Measurements from ENCODE around the gene PAPOLB.

Gene PAPOLB

DNA sequence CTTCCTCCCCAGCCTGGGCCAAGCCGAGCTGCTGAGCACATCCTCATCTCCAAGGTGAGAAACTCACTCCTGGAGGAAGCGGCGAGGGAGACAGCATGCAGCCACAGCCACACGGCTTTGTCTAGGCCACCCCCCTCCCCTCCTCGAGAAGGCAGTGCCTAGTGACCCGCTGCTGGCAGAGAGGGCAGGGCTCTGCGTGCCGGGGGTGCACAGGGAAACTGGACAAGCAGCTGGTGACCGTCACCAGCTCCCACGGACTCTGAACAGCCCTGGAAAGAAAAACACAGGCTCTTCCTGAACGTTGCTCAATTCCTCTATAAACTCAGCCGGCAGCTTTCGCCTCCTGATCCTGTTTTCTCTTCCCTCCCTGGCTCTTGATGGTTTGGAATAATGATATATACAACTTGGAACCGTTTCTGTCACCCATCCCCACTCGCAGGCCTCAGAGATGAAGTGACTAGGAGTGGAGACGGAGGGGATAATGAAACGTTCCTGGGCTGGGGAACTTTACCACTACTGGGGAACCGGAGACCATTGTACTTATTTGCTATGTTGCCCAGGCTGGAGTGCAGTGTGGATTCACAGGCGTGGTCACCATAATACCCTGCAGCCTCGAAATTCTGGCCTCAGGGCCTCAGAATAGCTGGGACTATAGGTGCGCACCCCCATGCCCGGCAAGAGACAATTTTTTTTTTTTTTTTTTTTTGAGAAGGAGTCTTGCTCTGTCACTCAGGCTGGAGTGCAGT is 19.3 kb downstream of the PAPOLB start:
- H3K4me3 ChIP-seq (ENCODE audit: low read depth, low read length): no peak overlapping the region

DNA sequence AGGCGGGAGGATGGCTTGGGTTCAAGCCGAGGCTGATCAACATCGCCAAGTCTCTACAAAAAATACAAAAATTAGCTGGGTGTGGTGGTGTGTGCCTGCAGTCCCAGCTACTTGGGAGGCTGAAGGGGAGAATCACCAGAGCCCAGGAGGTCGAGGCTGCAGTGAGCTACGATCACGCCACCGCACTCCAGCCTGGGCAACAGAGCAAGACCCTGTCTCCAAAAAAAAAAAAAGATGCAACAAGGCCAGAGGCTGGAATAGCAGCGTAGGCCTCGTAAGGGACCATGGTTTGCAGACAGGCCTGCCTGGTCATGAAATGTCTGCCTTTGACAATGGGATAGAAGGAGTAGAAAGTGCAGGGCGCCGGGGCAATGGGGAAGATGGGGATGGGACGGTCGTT is 20.0 kb downstream of the PAPOLB start:
- H3K4me3 ChIP-seq (ENCODE audit: low read depth, low read length): no peak overlapping the region

DNA sequence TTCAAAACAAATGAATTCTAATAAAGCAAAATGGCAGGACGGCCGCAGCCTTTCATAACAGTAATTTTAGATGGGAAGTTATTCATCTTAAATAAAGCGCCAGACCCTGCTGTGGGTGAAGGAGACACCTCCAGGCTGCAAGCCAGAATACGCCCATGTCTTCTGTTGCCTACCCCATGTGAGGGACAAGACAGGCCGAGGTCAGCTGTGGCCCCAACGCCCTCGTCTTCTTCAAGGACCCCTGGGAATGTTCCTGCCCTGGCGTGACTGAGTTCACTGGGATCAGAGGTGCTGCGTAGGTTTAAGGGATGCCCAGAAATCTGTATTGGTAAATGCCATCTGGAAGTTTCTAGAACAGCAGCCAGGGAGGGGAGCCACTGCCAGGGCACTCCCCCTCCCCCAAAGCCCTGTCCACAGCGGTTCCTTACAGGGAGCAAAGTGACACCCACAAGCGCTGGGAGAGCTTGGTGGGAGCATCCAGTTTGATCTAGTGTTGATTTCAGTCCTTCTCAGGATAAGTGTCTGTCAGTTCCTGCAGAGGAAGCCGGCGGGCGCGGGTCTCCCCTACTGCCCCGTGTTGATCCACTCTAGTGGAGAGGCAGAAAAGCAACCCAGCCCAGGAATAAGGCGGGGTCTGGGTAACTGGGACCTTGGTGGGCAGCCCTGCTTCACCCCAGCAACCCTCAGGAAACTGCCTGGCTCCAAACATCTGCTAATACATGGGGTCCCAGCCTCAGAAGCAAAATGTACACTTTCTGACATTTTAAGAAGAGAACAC is 20.6 kb downstream of the PAPOLB start:
- H3K4me3 ChIP-seq (ENCODE audit: low read depth, low read length): no peak overlapping the region

DNA sequence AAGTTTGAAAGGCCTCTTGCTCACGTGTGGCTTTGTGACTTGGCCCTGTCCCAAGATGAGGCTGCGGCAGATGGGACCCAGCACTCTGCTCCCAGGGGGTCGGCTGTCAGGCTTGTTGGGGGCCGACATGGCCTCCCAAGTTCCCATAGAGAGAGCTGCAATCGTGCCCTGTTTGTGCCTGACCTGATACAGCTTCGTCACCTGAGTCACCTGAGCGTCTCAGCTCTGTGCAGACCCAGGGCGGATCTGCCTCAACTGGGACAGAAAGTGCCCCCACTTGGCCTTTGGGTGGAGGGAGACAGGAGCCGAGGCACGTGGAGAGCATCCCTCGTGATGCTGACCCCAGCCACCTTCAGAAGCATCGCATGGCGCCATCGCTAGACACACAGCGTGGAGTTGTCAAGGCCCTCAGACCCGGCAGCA is 21.7 kb downstream of the PAPOLB start:
- no peak overlapping the region for H3K4me3 ChIP-seq (ENCODE audit: low read depth, low read length)

DNA sequence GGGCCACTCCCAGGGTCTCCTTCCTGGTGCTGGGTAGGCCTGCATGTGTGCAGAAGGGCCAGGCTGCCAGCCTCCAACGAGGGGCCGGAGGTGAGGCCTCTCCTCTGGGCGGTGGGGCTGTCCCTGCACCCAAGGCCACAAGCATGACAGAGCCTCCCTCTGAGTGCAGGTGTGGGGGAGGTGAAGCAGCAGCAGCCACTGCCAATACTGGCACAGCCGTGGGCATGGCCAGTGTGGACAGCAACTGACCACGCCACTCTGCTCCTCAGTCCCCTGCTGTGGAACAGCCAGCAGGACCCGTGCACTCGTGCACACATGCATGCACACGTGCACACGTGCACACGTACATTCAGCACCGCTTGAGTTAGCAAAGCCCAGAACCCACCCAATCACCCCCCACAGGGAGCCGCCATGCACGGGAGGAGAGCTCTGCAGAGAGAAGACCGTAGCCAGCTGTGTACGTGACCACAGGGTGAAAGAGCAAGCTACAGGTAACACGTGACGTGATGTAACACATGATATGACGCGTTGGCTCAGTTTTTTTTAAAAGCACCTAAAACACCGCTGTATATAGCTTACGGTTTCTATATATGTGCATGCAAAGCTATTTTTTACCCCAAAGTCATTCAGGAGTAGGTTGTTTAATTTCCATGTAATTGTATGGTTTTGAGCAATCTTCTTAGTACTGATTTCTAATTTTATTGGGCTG is 23.1 kb downstream of the PAPOLB start:
- H3K4me3 ChIP-seq (ENCODE audit: low read depth, low read length): no peak overlapping the region

DNA sequence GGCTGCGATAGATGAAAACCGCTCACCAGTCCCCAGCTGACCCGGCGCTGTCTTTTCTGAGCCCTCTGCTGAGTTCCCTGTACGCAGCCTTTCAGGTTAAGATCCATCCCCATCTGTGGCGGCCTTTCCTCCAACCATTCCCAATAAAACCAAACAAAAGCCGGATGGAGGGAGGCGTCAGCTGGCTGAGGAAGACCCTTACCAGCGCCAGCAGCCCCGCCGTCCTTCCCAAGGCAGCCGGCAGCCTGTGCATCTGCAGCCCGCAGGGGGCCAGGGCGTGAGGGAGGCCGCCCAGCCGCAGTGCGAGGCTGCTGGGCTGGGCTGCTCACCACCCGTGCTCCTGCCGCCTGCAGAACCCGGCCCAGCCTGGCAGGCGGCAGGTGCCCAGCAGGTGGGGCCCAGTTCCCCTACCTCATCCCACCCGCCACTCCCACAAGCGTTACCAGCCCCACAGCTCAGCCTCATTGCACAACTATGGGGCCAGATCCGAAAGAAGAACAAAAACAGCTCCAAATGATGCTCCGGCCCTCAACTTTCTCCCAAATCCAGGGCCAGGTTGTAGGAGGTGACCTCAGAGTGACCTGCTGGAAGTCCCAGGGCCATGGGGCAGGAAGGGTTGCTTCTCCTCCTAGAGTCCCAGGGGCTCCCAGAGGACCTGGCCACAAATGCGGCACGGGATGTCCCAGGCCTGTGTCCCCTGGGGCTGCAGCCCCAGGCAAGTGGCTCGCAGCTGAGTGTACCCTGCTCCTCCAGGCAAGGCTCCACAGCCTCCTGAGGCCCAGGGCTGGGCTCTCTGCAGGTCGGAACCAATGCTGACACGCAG is 23.8 kb downstream of the PAPOLB start:
- no peak overlapping the region for H3K4me3 ChIP-seq (ENCODE audit: low read depth, low read length)

DNA sequence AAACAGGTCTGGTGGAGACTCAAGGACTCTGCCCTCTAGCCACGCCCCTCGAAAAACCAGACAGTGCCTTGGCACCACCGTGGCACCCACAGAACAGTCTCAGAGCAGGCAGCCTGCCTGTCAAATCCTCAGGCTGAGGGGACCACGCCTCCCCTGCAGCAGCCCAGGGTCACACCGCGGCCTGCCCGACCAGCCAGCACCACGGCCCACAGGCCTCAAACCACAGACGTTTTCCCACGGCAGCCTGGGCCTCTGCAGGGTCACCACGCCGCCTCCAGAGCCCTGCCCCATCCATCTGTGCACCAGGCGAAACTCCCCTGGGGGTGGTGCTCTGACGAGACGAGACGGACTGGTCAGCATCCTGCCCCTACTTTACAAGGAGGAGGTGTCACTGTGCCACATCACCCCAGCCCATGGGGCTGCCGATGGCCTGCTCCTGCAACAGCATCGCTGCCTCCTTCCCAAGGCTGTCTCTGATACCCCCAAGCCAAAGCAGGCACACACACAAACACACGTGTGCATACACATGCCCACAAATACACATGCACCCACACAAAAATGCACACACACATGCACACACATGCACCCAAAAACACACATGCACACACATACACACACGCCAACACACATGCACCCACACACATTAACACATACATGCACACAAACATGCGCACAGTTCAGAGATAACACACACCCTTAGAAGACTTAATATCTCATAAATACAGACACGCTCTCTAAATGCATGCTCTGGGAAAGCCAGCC is 24.6 kb downstream of the PAPOLB start:
- no peak overlapping the region for H3K4me3 ChIP-seq (ENCODE audit: low read depth, low read length)

DNA sequence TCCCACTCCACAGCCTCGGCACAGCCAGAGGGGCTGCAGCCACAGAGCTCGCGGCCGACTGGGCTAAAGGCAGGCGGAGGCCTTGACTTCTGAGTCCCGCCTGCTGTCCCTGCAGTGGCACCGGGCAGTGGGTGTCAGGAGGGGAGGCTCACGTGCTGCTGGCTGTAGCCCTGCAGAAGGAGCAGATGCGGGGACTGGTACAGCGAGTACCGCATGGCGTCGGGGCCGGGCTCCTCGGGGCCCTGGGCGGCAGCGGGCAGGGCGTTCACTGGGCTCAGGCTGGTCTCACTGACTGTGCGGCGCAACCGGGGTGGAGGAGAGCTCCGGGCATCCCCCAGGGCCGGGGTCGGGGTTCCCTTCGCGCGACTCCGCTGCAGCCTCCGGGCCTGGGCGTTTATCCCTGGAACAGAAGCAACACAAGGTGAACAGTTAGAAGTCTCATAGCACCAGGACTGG is 25.6 kb downstream of the PAPOLB start:
- no peak overlapping the region for H3K4me3 ChIP-seq (ENCODE audit: low read depth, low read length)

DNA sequence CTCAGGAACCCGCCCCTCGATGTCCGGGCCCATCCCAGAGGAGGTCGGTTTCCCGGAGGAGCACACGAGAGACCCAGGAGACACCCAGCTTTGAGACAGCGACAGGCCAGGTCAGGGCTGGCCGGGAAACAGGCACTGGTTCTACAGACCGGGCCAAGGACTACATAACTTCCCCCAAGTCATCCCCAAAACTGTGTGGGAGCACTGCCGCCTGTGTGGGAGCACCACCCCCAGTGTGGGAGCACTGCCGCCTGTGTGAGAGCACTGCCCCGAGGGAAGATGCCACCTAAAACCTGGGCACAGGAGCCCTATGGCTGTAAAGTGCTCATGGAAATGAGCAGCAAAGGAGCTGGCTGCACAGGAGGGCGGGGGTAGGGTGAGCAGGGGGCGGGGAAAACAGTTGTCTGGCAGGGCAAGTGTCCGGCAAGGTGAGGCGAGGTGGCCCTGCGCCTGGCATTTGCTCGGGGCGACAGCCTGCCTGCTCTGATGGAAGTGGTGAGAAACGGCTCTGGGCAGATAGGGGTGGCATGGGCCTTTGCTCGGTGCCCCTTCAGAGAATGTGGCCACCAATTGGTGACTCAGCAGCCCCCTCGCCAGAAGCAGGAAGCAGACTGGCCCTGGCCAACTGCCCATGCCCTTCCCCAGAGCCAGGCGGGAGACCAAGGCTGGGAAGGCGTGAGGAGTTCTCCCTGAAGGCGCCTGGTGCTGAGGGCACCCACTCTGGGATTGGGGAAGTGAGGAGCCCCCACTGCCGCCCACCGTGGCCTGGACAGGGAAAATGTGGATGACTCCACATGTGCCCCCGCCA is 26.2 kb downstream of the PAPOLB start:
- H3K4me3 ChIP-seq (ENCODE audit: low read depth, low read length): no peak overlapping the region

DNA sequence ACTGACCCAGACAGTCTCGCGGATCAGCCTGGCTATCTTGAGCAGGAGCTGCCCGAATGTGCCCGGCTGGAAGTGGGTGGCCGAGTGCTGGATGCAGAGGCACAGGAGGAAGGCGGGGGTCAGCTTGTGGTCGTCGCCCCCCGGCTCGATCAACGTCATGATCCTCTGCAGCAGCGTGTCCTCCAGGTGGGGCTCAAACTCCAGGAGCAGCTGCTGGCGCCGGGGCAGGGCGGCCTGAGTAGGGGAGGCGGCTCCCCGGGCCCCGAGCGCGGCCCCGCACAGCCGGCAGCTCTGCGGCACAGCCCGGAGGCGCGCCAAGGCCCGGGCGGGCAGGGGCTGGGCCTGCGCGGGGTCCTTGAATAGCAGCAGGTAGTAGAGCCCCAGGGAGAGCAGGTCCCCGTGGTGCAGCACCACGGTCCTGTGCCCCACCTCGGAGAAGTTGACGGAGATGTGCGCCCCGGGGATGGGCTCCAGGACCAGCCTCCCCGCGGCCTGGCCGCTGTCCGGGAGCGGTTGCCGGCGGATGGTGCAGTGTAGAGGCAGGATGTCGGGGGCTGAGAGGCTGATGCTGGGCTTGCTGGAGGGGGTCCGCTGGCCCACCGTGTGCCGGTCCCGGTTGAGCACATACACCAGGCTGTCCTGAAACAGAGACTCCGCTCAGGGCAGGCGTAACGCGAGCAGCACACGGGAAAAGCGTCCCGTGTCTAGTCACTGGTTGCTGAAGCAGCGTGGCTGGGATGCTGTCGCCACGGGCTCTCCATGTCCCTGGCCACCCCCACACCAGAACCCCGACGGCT is 27.0 kb downstream of the PAPOLB start:
- H3K4me3 ChIP-seq (ENCODE audit: low read depth, low read length): no peak overlapping the region

DNA sequence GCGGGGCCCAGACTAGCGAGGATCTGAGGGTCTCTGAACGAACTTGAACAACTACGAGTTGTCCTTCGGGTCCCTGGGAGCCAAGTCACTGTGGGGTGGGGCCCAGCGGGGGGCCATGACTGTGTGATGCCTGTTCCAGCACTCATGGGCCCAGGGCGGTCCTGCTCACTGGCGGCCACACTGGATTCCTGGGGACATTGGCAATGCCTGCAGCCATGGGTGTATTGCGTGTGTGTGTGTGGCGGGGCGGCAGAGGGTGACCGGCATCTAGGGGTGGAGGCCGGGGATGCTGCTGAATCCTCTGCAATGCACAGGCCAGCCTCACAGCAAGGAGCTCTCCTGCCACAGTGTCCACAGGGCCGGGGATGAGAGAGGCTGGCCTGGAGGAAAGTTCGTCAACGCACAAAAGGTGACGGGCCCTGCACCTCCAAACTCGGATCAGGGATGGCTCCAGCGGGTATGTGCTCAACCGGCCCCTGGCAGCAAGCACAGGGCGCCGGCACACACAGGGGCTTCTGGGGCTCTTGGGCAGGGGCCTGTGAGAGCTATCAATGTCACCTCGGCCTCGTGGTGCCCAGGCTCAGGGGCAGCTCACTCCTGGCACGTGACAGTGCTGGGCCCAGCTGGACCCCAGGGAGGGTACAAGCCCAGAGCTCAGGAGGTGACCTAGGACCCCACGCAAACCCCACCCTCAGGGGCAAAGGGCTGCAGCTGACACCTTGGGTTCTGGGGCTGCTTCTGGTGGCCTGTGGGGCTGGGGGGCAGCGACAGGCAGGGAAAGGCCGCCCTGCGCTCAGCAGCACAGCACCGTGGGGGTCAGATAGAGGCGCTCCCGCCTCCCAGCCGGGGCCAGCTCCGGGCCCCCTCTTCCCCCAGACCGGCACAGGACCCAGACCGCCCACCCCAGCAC is 27.9 kb downstream of the PAPOLB start:
- H3K4me3 ChIP-seq (ENCODE audit: low read depth, low read length): no peak overlapping the region

DNA sequence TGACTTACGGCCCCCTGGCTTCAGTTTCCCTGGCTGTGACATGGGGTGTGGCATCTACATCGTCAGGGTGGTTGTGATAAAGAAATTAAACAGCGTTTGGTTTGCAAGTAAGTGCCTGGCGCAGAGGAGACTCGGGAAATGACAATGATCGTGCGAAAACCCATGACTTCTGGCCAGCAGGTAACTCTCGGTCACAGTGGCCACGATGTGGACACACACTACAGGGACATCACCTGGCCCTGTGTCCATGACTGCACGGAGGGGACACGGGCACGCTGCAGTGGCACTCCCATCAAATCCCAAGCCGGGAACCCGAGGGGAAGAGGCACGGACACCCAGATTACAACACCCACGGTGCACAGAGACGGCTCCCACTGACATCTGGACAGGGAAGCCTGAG is 28.7 kb downstream of the PAPOLB start:
- H3K4me3 ChIP-seq (ENCODE audit: low read depth, low read length): no peak overlapping the region

DNA sequence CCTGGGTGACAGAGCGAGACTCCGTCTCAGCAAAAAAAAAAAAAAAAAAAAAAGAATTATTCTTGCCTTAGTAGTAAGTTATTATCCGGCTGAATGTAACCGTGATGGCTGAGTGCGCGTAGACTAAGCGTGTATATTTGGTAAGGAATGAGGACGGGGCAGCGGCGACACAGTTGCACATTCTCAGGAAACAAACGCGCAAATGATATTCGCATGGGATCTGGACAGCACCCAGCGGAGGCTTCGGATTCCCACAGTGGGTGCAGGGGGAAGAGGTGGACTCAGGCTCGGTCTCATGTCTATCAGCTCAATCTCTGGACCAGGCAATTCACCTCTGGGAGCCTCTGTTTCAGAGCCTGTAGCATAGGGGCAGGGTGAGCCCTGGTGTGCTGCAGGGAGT is 29.1 kb downstream of the PAPOLB start:
- H3K4me3 ChIP-seq (ENCODE audit: low read depth, low read length): no peak overlapping the region

DNA sequence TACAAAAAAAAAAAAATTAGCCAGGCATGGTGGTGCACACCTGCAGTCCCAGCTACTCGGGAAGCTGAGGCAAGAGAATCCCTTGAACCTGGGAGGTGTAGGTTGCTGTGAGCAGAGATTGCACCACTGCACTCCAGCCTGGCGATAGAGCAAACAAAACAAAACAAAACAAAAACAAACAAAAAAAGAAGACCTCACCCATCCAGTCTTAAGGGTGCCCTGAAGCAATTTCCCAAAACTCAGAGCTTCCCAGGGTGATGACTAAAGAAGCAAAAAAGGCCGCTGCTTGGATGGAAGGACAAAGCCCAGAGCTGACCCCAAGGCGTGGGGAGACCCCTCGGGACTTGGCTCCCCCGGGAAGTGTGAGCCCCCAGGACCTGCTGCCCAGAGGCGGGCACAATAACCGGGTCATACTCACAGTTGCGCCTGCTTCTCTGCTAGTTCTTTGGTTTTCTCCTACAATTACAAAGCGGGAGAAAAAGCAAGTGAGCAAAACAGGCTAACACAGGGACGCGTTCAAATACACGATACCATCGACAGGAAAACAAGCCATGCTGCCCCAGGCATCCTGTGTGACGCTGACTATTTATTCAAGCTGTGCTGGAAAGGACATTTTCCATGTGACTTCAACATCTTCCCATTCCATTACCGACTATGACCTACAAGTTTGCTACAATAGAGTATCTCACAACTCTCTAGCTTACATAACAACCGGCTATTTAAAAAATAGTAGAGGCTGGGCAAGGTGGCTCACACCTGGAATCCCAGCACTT is 29.9 kb downstream of the PAPOLB start:
- no peak overlapping the region for H3K4me3 ChIP-seq (ENCODE audit: low read depth, low read length)

DNA sequence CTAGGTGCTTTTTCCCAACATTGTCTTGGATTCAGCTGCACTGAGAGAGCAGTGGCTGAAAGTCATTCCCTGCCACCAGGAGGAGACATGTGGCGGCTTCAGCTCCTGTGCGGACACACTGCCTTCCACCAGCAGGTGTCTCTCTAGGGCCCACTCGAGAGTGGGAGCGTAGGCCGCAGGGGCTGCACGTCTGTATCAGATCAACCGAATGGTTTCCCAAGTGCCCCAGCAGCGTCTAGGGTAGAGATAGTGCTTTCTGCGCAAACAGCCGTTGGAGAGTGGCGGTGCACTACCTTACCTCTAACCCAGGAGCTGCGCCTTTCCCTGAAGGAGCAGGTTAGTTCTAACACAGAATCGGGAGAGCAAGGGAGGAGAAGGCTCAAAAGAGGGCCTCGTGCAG is 31.7 kb downstream of the PAPOLB start:
- no peak overlapping the region for H3K4me3 ChIP-seq (ENCODE audit: low read depth, low read length)

DNA sequence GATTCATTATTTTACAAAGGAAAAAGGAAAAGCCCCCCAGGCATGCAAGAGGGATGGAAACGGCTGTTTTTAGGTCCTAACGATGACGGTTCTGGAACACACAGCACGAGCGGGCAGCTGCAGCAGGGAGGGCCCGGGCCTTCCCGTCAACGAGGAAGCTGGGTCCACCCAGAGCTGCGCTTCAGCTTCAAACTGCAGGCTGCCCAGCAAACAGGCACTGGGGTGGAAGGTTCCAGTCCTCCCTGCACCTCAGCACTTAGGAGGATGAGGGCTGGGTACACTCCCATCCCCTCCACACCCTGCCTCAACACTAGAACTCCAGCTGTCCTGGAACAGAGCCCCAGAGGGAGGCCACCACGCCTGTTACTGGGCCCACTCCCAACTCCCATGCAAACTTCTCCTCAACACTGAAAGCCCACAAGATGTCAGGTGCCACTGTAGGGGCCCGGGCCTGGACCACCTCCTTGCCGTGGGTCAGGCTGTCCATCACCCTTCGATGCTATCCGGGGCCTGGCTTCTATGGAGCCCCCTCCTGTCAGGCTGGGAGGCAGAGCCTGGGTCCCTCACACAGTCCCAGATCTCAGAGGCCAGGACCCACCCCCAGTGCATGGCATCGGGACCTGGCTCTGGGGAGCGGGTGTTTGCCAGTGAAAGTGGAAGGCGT is 33.0 kb downstream of the PAPOLB start:
- H3K4me3 ChIP-seq (ENCODE audit: low read depth, low read length): no peak overlapping the region
